Stimulated activated CD4-positive, alpha-beta T cell treated with anti-CD3 and anti-CD28 coated beads, TNF-alpha, amount 100 ng/mL, for 48 hours (primary cell): ENCODE data around the gene BCAT1.
"Not testable (repeated sequence)": the region's sequence is repeated elsewhere in the genome, so short reads cannot be mapped to it uniquely, and the experiment has no call there.

Experiments
- DNase-seq, 3 donors: peaks; one replicate each; pipeline ENCODE4 v3.0.0-alpha.2; 2020; ENCODE audit warnings: low read depth in 3 of 3

Gene BCAT1

DNA sequence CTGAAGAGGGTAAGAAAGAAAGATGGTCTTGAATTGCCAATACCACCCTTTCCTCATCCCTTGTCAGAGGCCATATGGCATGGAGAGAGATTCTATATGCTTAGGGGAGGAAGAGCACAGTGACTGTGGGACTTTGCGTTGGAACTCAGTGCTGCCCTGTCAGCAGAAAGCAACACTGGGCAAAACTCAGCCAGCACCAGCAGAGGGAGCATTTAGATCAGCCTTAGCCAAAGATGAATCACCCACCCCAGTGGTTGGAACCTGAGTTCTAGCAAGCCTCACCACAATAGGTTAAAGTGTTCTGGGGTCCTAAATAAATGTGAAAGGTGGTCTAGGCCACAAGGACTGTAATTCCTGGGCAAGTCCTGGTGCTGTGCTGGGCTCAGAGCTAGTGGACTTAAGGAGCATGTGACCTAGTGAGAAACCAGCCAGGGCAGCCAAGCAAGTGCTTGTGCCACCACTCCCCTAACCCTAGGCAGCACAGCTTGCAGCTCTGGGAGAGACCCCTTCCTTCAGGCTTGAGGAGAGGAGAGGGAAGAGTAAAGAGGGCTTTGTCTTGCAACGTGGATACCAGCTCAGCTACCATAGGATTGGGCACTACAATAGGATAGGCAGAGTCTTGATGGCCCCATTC, 11.4 kb upstream of the BCAT1 start:
- DNase-seq: peak in 2 of 3 donors; percentile 32 to 51

- not testable (repeated sequence) for DNase-seq
These were observed 7.5 kb upstream of the BCAT1 start for GRCh38 chr12:24956351-24956750.

- DNase-seq: no peak
These were observed 7.0 kb upstream of the BCAT1 start for GRCh38 chr12:24955853-24956252.

- DNase-seq: peak in 1 of 3 donors; percentile 13
These were observed 6.5 kb upstream of the BCAT1 start for GRCh38 chr12:24955389-24955788.

DNA sequence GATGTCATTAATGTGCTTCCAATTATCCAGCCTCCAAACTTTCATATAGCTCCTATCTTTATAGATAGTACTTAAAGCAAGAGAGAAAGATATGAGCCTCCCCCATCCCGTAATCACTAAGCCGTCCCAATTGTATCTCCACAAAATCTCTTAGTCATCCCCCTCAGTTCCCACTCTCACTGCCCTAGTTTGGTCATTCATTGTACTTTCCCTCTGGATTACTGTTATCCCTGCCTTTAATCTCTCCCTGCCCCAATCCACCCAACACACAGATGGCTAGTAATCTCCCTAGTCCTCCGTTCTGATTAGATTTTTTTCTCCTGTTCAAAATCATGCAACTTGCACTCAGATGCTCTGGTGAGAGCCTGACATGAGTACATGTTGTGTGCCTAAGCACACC, 5.4 kb upstream of the BCAT1 start:
- DNase-seq: no peak

GRCh38 chr12:24952389-24952788, 3.5 kb upstream of the BCAT1 start:
- DNase-seq: no peak

- DNase-seq: no peak
These were observed 1.4 kb upstream of the BCAT1 start for GRCh38 chr12:24950231-24950834.

DNA sequence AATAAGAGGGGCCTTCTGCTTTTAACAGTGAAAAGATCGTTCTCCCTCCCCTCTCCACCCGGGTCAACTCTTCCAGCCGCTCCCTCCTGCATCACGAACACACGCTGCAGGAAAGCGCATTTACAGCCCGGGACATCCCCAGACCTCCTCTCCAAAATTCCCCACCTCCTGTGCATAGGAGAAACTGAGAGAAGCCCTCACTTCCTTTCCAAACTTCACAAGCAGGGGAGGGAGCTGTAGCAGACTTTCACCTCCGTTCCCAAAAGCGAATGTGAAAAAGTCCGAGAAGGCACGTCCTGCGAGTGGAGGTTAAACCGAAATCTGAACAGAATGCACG, 513 bp downstream of the BCAT1 start:
- DNase-seq: peak in 2 of 3 donors; percentile 11 to 26

GRCh38 chr12:24947541-24948419, 1.1 kb downstream of the BCAT1 start:
- DNase-seq: no peak

GRCh38 chr12:24945845-24946244, 3.1 kb downstream of the BCAT1 start:
- DNase-seq: no peak

DNA sequence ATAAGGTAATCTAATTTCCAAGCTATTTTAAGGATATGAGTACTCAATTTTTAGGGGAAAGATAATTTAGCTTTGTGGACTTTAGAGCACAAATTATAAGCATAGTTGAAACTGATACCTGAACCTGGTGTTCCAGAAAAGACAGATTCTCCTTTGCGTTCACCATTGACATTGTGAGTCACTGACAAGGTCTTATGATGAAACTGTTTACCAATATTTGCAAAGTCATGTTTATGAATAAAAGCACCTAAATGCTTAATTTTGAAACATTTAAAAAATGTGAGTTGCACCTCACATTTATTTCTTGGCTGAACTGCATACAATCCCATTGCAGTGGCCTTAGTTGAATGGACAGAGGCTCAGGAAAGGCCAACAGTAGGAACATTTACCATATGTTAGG, 3.9 kb downstream of the BCAT1 start:
- DNase-seq: no peak

GRCh38 chr12:24944601-24944975, 4.3 kb downstream of the BCAT1 start:
- DNase-seq: no peak

GRCh38 chr12:24943947-24944600, 4.8 kb downstream of the BCAT1 start:
- no peak for DNase-seq

DNA sequence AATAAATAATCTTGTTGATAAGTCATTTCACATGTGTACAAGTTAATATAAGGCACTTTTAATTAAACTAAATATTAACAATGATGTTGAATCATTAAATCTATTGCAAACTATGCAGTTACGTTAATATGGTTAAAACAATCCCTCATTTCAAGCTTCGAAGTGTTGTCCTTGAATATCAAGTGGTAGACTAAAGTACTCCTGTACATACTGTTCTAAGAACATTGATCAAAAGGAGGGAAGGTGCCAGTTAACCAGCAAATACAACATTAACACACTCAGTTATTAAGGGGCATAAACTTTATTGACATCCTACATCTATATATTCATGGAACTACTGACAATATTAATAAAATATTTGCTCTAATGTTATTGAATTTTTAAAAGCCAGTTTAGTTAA, 8.7 kb downstream of the BCAT1 start:
- DNase-seq: no peak

DNA sequence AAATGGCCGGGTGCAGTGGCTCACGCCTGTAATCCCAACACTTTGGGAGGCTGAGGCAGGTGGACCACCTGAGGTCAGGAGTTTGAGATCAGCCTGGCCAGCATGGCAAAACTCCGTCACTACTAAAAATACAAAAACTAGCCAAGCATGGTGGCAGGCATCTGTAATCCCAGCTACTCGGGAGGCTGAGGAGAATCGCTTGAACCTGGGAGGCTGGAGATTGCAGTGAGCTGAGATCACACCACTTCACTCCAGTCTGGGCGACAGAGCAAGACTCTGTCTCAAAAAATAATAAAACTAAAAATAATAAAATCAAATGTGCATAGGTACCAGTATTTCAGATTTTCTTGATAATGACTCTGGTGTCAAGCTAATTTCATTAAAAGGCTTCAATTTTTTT, 9.3 kb downstream of the BCAT1 start:
- not testable (repeated sequence) for DNase-seq

DNA sequence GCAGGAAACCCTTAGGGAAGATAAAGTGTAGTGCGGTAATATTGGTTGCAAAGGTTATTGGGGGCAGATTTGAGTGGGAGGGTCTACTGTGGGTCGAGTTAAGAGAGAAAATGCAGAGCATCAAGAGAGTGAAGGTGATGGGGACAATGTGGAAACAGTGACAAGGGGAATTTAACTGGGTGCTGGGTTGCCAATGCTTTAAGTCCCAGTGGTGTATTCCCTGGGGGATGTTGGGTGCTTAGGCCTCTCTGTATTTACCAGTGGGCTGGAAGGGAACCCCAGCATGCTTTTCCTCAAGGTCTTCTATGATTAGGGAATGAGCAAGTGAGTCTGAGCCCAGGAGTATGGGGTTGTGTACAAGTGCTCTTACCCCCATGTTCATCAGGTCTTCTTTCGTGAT, 10.6 kb downstream of the BCAT1 start:
- DNase-seq: no peak

DNA sequence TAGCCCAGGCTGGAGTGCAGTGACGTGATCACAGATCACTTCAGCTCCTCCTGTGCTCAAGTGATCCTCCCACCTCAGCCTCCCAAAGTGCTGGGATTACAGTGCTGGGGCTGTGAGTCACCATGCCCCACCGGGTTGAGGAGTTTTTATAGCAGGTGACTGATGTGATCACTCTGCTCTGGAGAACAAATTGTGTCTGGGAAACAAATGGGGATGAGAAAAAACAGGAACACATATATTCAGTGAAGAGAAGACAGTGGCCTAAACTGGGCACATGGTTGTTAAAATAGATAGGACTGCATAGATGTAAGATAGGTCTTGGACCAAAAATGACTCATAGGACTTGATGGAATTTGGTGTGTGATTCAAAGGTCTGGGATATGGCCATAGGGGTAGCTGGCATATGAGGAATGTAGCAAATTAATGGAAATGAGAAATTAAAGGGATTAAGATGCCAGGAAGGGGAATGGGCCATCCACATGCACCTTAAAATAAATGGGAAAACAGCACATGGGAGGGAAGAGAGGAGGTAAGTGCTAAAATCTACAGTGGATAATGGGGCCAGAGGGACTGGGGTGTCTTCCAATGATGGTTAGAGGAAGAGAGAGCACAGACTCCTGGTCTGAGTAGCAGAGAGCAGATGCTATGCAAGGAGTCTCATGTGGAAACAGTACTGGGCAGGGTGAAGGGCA, 11.2 kb downstream of the BCAT1 start:
- no peak for DNase-seq

- DNase-seq: no peak
These were observed 15.1 kb downstream of the BCAT1 start for GRCh38 chr12:24933694-24934407.

- DNase-seq: no peak
These were observed 17.1 kb downstream of the BCAT1 start for GRCh38 chr12:24931666-24932405.

DNA sequence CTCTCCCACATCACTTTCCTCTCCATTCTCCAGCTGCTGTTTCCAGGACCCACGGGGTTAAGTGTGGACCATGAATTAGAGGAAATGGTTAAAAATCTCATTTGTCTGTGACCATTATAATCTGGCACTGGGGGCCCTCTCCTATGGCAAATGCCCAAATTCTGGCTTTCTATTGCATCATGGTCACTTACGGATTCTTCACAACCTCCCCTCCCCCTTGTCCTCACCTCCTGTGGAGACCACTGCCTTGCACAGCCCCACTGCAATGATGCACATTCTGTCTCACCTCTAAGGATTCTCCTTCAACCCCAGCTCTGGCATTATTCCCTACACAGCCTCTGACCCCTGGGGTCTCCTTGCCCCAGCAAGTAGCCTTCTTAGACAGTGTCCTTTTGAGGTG, 18.9 kb downstream of the BCAT1 start:
- no peak for DNase-seq
